Immature natural killer cell (primary cell): ENCODE measurements around the gene NUP42. TPM values are rescaled to one million over a fixed set of nuclear protein-coding genes. Genes with fewer than 3 reads are reported as not detected.
A peak's percentile ranks its signal among the peaks of the same experiment; 100 is the strongest.

ENCODE experiments used
- DNase-seq, 3 donors: peaks; one replicate each; pipeline ENCODE4 v3.0.0; 2022; ENCODE audit warnings: mixed read lengths in 1 of 3
- H3K27ac Mint-ChIP-seq, 6 donors: one replicate each; pipeline ENCODE4 v1.8.0; 2020; ENCODE audit warnings: mixed read lengths in 6 of 6, mild to moderate bottlenecking in 5 of 6, inconsistent platforms in 4 of 6, moderate library complexity in 3 of 6
- H3K27me3 Mint-ChIP-seq, 3 donors: one replicate each; pipeline ENCODE4 v1.8.0; 2020 to 2021; ENCODE audit warnings: low read depth in 3 of 3, mild to moderate bottlenecking in 3 of 3, mixed read lengths in 3 of 3, moderate library complexity in 3 of 3, inconsistent platforms in 1 of 3
- H3K36me3 Mint-ChIP-seq, 3 donors: one replicate each; pipeline ENCODE4 v1.8.0; 2020; ENCODE audit warnings: mixed read lengths in 3 of 3, inconsistent platforms in 2 of 3, mild to moderate bottlenecking in 2 of 3
- H3K4me1 Mint-ChIP-seq, 2 donors: one replicate each; pipeline ENCODE4 v1.8.0; 2020; ENCODE audit warnings: inconsistent platforms in 2 of 2, mild to moderate bottlenecking in 2 of 2, mixed read lengths in 2 of 2, moderate library complexity in 1 of 2
- H3K4me3 Mint-ChIP-seq, 5 donors: one replicate each; pipeline ENCODE4 v1.8.0; 2020; ENCODE audit warnings: mild to moderate bottlenecking in 5 of 5, mixed read lengths in 5 of 5, inconsistent platforms in 3 of 5, moderate library complexity in 3 of 5
- H3K9me3 Mint-ChIP-seq, 6 donors: one replicate each; pipeline ENCODE4 v1.8.0; 2020; ENCODE audit warnings: mild to moderate bottlenecking in 6 of 6, mixed read lengths in 6 of 6, inconsistent platforms in 4 of 6, moderate library complexity in 3 of 6
- polyA plus RNA-seq, 3 donors: library from polyadenylated mRNA; unstranded; fragments of 300-500 nt; fragmentation: Illumina TruSeq; gene quantifications; one replicate each; pipeline ENCODE4 v1.2.3, GENCODE V29; 2021

The NUP42 gene, protein sequence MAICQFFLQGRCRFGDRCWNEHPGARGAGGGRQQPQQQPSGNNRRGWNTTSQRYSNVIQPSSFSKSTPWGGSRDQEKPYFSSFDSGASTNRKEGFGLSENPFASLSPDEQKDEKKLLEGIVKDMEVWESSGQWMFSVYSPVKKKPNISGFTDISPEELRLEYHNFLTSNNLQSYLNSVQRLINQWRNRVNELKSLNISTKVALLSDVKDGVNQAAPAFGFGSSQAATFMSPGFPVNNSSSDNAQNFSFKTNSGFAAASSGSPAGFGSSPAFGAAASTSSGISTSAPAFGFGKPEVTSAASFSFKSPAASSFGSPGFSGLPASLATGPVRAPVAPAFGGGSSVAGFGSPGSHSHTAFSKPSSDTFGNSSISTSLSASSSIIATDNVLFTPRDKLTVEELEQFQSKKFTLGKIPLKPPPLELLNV
- polyA plus RNA-seq: 10 to 100 TPM; 48.7 to 64.0 (median 53.5) TPM

- Mint-ChIP-seq H3K36me3 (no peaks in the 10 kb centered on the region), H3K4me1 (peaks cover 35 to 64% of the 10 kb centered on the region in 2 donors), H3K9me3 (peaks cover 0 to 2% (median 0%) of the 10 kb centered on the region in 6 donors), H3K27ac (peak within 1 kb of the TSS; percentile 97 to 99 (median 98)), H3K4me3 (peak within 1 kb of the TSS; percentile 93 to 99 (median 96)), H3K27me3 (peaks cover 8 to 19% (median 16%) of the 10 kb centered on the region in 3 donors)
- peak; percentile 95 for DNase-seq
These were observed at the start of gene NUP42 for GRCh38 chr7:23181684-23182553. Gene NUP42, plus strand, starts transcription at chr7:23182048. Its CDS starts 38 bp downstream, at chr7:23182086.

DNA sequence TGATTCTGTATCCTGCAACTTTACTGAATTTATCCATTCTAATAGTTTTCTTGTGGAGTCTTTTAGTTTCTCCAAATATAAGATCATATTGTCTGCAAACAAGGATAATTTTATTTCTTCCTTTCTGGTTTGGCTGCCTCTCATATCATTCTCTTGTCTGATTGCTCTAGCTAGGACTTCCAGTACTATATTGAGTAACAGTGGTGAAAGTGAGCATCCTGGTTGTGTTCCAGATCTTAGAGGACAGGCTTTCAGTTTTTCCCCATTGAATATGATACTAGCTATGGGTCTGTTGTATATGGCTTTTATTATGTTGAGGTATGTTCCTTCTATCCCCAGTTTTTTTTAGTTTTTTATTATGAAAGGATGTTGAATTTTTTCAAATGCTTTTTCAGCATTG lies 48.1 kb upstream of the NUP42 start:
- H3K9me3 Mint-ChIP-seq: peaks cover 0 to 2% (median 0%) of the 10 kb centered on the region in 6 donors
- no peak for DNase-seq
- H3K27ac Mint-ChIP-seq: no peak overlapping the region
- H3K27me3 Mint-ChIP-seq: no peaks in the 10 kb centered on the region
- H3K4me1 Mint-ChIP-seq: no peaks in the 10 kb centered on the region
- H3K4me3 Mint-ChIP-seq: no peak overlapping the region
- peaks cover 8 to 23% (median 12%) of the 10 kb centered on the region in 3 donors for H3K36me3 Mint-ChIP-seq

- Mint-ChIP-seq H3K4me1 (no peaks in the 10 kb centered on the region), H3K9me3 (peaks cover 0 to 2% (median 0%) of the 10 kb centered on the region in 6 donors), H3K4me3 (no peak overlapping the region), H3K36me3 (peaks cover 8 to 21% (median 10%) of the 10 kb centered on the region in 3 donors), H3K27ac (no peak overlapping the region), H3K27me3 (no peaks in the 10 kb centered on the region)
- no peak for DNase-seq
These were observed 46.1 kb upstream of the NUP42 start for GRCh38 chr7:23135755-23136154.

- H3K9me3 Mint-ChIP-seq: peaks cover 0 to 2% (median 0%) of the 10 kb centered on the region in 6 donors
- no peaks in the 10 kb centered on the region for H3K4me1 Mint-ChIP-seq
- no peak overlapping the region for H3K27ac Mint-ChIP-seq
- H3K4me3 Mint-ChIP-seq: no peak overlapping the region
- no peaks in the 10 kb centered on the region for H3K27me3 Mint-ChIP-seq
- no peak for DNase-seq
- peaks cover 9 to 23% (median 14%) of the 10 kb centered on the region in 3 donors for H3K36me3 Mint-ChIP-seq
These were observed 45.6 kb upstream of the NUP42 start for GRCh38 chr7:23136216-23136615.

DNA sequence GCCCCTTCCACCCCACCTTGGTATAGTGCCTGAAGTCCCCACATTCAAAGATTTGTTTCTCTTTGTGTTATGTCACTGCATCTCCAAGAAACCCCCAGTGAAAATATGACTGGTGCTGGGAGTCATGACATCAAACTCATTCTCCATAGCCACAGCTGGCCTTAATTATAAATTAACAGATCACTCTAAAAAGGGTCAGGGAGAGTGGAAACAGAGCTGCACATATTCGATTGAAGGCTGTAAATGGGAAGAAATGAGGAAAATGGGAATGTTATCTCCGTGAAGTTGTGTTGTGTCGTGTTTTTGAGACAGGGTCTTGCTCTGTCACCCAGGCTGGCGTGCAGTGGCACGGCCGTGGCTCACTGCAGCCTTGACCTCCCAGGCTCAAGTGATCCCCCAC lies 24.2 kb upstream of the NUP42 start:
- Mint-ChIP-seq H3K9me3 (no peaks in the 10 kb centered on the region), H3K4me3 (no peak overlapping the region), H3K4me1 (no peaks in the 10 kb centered on the region), H3K27me3 (no peaks in the 10 kb centered on the region), H3K27ac (no peak overlapping the region), H3K36me3 (peaks cover 10 to 38% (median 15%) of the 10 kb centered on the region in 3 donors)
- DNase-seq: no peak

- Mint-ChIP-seq H3K4me3 (no peak overlapping the region), H3K36me3 (peaks cover 8 to 31% (median 13%) of the 10 kb centered on the region in 3 donors), H3K9me3 (no peaks in the 10 kb centered on the region), H3K4me1 (no peaks in the 10 kb centered on the region), H3K27ac (no peak overlapping the region), H3K27me3 (no peaks in the 10 kb centered on the region)
- DNase-seq: no peak
These were observed 23.3 kb upstream of the NUP42 start for GRCh38 chr7:23158546-23158945.

DNA sequence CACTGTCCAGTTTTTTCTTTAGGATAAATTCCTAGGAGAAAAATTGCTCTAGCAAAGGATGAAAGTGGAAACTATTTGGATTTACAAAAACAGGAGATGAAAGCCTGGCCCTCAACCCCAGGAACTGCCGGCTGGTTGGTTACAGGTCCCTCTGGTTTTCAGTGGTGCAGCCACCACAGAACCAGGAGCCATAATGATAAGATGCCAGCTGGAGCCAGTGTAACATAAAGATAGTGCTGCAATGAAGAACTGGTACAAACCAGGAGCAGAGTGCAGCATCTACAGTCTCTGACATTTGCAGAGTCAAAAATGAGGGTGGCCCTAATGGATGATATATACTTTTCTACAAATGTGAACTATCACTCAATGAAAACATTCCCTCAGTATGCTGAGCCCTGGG lies 20.4 kb upstream of the NUP42 start:
- Mint-ChIP-seq H3K4me1 (no peaks in the 10 kb centered on the region), H3K9me3 (no peaks in the 10 kb centered on the region), H3K27me3 (no peaks in the 10 kb centered on the region)

DNA sequence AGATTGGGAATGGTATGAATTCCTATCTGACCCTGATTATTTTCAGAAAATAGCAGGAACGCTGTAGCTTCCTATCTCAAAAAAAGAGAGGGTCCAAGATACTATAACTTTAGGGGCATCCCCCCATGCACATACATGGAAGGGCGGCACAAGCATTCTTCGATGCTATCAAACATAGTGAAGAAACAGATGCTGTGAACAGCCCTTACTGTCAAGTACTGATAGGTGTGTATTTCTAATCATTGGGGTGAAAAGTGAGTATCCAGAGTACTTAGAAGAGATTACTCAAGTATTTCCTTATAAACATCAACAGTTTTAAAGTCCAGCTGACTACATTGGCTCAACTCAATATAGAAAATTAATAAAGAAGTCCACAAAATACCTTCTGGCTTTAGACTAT lies 17.0 kb upstream of the NUP42 start:
- Mint-ChIP-seq H3K4me3 (no peak overlapping the region), H3K36me3 (peaks cover 4 to 6% (median 4%) of the 10 kb centered on the region in 3 donors), H3K27me3 (no peaks in the 10 kb centered on the region), H3K4me1 (no peaks in the 10 kb centered on the region), H3K9me3 (no peaks in the 10 kb centered on the region), H3K27ac (no peak overlapping the region)
- DNase-seq: no peak

More for the DNA sequence above, 20.4 kb upstream of the NUP42 start:
- H3K27ac Mint-ChIP-seq: no peak overlapping the region
- peaks cover 5 to 16% (median 10%) of the 10 kb centered on the region in 3 donors for H3K36me3 Mint-ChIP-seq
- DNase-seq: no peak
- no peak overlapping the region for H3K4me3 Mint-ChIP-seq

GRCh38 chr7:23165316-23165715 lies 16.5 kb upstream of the NUP42 start:
- Mint-ChIP-seq H3K27ac (no peak overlapping the region), H3K4me1 (no peaks in the 10 kb centered on the region), H3K36me3 (peaks cover 4% of the 10 kb centered on the region in 3 donors), H3K27me3 (no peaks in the 10 kb centered on the region), H3K9me3 (no peaks in the 10 kb centered on the region), H3K4me3 (no peak overlapping the region)
- no peak for DNase-seq

DNA sequence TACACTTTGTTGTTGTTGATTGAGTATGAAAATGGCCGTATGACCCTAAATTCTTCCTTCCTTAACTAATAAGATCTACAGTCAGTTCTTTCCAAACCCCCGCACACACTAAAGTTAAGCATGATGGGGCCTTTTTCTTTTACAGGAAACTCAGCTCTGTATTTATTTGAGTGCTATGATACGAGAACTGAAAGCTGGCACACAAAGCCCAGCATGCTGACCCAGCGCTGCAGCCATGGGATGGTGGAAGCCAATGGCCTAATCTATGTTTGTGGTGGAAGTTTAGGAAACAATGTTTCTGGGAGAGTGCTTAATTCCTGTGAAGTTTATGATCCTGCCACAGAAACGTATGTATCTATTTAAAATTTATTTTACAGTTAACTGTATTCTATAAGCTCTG lies 14.2 kb upstream of the NUP42 start:
- no peak overlapping the region for H3K27ac Mint-ChIP-seq
- no peaks in the 10 kb centered on the region for H3K27me3 Mint-ChIP-seq
- H3K9me3 Mint-ChIP-seq: no peaks in the 10 kb centered on the region
- peaks cover 4 to 16% (median 8%) of the 10 kb centered on the region in 3 donors for H3K36me3 Mint-ChIP-seq
- H3K4me3 Mint-ChIP-seq: no peak overlapping the region
- DNase-seq: no peak
- H3K4me1 Mint-ChIP-seq: no peaks in the 10 kb centered on the region

DNA sequence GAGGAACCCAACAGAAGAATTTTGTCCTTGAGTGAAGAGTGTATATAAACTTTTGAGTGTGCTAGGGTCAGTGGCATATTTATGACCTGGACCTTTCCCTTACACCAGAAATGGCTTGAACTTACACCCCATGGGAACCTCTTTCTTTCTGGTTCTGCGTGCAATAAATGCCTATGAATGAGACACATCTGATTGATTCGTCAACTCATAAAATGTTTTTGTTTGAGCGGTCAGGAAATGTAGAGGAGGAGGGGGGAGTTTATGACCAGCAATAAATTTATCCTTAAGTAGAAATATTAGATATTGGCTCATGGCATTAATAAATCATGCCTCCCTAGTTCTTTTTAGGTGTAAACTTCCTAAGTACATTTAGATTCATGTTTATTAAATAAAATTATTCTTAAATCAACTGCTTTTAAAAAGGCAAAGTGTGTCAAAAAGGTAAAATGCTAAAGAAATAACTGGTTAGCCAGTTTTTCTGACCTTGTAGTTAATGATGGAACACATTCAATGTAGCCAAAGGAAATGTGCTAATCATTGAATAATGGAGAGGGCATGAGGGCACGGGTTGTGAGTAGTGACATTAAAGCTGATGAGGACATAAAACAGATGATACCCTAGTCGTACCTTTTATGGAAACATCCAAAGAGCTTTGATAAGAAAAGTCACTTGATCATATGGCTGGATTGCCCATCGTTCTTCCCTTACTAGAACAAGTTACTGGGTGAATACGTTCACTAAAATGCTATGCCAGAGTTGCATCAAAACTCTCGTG lies 13.6 kb upstream of the NUP42 start:
- Mint-ChIP-seq H3K36me3 (peaks cover 4 to 17% (median 8%) of the 10 kb centered on the region in 3 donors), H3K27me3 (no peaks in the 10 kb centered on the region), H3K4me1 (no peaks in the 10 kb centered on the region), H3K27ac (no peak overlapping the region), H3K4me3 (no peak overlapping the region), H3K9me3 (no peaks in the 10 kb centered on the region)
- no peak for DNase-seq

- Mint-ChIP-seq H3K27ac (no peak overlapping the region), H3K9me3 (no peaks in the 10 kb centered on the region), H3K4me1 (peaks cover 7 to 10% of the 10 kb centered on the region in 2 donors), H3K4me3 (no peak overlapping the region), H3K27me3 (peaks cover 0 to 5% (median under 1%) of the 10 kb centered on the region in 3 donors), H3K36me3 (peaks cover 0 to 17% (median 8%) of the 10 kb centered on the region in 3 donors)
- no peak for DNase-seq
These were observed 5.9 kb upstream of the NUP42 start for GRCh38 chr7:23175938-23176337.

DNA sequence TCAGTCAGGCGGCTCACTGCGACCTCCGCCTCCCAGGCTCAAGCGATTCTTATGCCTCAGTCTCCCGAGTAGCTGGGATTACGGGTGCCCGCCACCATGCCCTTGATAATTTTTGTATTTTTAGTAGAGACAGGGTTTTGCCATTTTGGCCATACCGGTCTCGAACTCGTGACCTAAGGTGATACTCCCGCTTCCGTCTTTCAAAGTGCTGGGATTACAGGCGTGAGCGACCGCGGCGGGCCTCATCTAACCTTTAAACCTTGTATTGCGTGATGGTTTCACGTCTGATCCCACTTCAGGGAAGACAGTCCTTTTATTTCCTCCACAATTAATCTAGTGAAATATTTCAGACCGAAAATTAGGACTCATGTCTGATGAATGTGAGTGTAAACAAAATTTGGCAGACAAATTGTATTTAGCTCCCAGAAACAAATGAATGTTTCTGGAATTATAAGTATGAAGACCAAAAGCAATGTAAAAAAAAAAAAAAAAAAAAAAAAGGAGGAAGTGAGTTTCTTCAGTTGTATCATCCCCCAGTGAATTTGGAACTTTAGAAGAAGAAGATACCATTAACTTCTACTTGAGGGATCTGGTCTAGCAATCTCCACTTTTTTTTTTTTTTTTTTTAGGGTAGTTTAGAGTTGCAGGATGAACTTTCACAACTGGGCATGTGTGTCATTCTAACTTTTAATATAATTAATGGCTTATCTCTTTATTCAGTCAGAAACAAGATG lies 1.6 kb downstream of the NUP42 start:
- H3K27me3 Mint-ChIP-seq: peaks cover 8 to 19% (median 16%) of the 10 kb centered on the region in 3 donors
- peak overlapping the region; percentile 62 to 97 (median 82) for H3K27ac Mint-ChIP-seq
- H3K36me3 Mint-ChIP-seq: peaks cover 0 to 6% (median 0%) of the 10 kb centered on the region in 3 donors
- DNase-seq: no peak
- peaks cover 37 to 69% of the 10 kb centered on the region in 2 donors for H3K4me1 Mint-ChIP-seq
- H3K9me3 Mint-ChIP-seq: peaks cover 0 to 2% (median 0%) of the 10 kb centered on the region in 6 donors
- peak overlapping the region; percentile 74 to 96 (median 93) for H3K4me3 Mint-ChIP-seq
